GM12873 (cell line): Measurements from ENCODE around the gene PDGFD.

Experiments
- CTCF ChIP-seq: IDR thresholded peaks from 2 replicates; pipeline ENCODE4 v1.5.1; 2012; ENCODE audit warnings: low read depth, mild to moderate bottlenecking, moderate library complexity, low read length, control low read depth; ENCODE audit not compliant: insufficient read depth; ENCODE audit errors: missing control alignments

The PDGFD gene

GRCh38 chr11:104164028-104164520, at the start of gene PDGFD:
Gene PDGFD (minus strand): TSS chr11:104164147.
- TF ChIP-seq CTCF, result peak; percentile 32

DNA sequence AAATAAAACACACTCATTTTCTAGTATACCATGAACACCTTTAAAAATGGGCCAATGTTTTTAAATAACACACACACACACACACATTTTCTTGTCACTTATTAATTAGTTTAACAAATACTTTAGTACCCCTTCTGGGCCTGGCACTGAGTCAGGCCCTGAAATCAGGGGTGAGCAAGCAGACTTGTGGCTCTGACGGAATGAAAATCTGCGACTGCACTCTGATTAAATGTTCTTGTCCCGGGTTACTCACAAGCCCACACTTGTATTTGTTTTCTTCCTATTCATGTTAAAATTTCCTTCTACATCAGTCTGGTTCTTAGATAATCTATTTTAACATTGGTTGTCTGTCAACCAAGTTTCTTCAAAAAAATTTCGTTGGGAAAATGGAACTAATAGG, 43.0 kb upstream of the PDGFD start:
- TF ChIP-seq CTCF, result no peak

DNA sequence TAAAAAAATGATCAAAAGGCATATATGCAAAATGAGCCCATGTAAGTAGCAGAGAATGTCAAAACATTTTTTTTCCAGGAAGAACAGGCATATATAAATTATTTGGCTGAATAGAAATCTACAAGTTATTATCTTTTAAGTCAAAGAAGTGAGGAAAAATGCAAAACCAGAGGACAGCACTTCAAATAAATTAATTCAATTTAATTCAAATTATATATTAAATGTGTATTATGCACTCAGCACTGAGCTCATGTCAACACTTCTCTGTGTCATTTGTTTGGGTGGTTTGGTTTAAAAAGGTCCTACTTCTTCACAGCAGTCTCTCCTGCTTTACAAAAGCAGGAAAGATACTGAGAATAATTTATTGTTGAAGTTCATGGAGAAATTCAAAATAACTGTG, 41.9 kb upstream of the PDGFD start:
- no peak for TF ChIP-seq CTCF

GRCh38 chr11:104200688-104201087, 36.7 kb upstream of the PDGFD start:
- TF ChIP-seq CTCF, result no peak

DNA sequence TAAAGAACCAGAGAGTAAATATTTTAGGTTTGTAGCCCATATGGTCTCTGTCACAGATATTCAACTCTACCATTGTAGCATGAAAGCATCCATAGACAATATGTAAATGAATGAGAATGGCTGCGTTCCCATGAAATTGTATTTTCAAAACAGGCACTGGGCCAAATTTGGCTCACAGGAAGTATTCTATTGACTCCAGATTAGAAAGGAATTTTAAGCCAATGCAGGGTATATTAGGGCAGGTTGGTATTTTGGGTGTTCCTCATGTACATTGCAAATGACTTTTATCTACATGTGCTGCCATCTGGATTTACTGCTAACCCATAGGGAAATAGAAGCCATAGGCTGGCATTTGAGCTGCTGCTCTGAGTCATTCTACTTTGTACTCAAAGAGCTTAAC, 35.1 kb upstream of the PDGFD start:
- TF ChIP-seq CTCF, result no peak

GRCh38 chr11:104198576-104198975, 34.6 kb upstream of the PDGFD start:
- no peak for TF ChIP-seq CTCF

DNA sequence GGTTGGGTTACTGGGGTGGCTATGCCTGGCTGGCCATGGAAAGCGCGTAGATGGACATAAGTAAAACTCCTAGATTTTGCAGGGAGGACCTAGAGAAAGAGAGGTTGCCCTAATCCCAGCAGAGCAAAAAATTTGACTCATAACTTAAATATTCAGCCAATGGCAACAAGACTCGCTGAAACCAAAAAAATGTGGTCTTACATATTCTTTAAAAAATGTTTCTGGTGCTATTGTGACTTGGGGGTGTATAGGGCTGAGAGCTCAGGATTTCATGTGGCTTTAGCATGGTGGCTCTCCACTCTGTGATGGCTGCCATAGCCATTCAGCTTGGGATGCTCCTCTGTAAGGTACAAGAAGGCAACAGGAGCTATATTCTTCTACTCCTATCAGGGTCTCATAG, 27.2 kb upstream of the PDGFD start:
- no peak for TF ChIP-seq CTCF
